Ectodermal cell (in vitro differentiated cells): Measurements from ENCODE around the gene DDR2.

ENCODE experiments used
- H3K27ac ChIP-seq: 2 replicates; pipeline ENCODE4 v1.7.0; 2013; ENCODE audit warnings: mild to moderate bottlenecking, low read depth, low read length; ENCODE audit not compliant: insufficient read depth, poor library complexity, severe bottlenecking
- H3K27me3 ChIP-seq: 2 replicates; pipeline ENCODE4 v1.7.0; 2013; ENCODE audit warnings: mild to moderate bottlenecking, low read length; ENCODE audit not compliant: insufficient read depth, control insufficient read depth, poor library complexity, severe bottlenecking
- H3K36me3 ChIP-seq: one replicate; pipeline ENCODE4 v1.7.0; 2013; ENCODE audit warnings: low read length; ENCODE audit not compliant: control insufficient read depth, insufficient read depth
- H3K4me1 ChIP-seq: one replicate; pipeline ENCODE4 v1.7.0; 2013; ENCODE audit warnings: low read length; ENCODE audit not compliant: control insufficient read depth, insufficient read depth
- H3K4me3 ChIP-seq: 2 replicates; pipeline ENCODE4 v1.7.0; 2013; ENCODE audit warnings: low read depth, low read length, control low read depth; ENCODE audit not compliant: insufficient read depth
- H3K9me3 ChIP-seq: 2 replicates; pipeline ENCODE4 v1.7.0; 2013; ENCODE audit warnings: mild to moderate bottlenecking, low read length, moderate library complexity; ENCODE audit not compliant: control insufficient read depth
- WGBS, 2 experiments: methylation state at CpG; one replicate each; pipeline ENCODE4 v1.1.7; 2013; ENCODE audit warnings: missing lambda C conversion rate in 2 of 2; 5-methylcytosine and 5-hydroxymethylcytosine counted together

DDR2 gene

GRCh38 chr1:162694911-162695310 is 62.6 kb downstream of the DDR2 start:
- Histone ChIP-seq H3K27ac (no peak overlapping the region), H3K4me1 (peaks cover 40% of the 10 kb centered on the region), H3K27me3 (no peaks in the 10 kb centered on the region), H3K9me3 (no peaks in the 10 kb centered on the region), H3K36me3 (no peaks in the 10 kb centered on the region), H3K4me3 (no peak overlapping the region)
- 95 to 97% methylated on average over 3 to 4 of the region's 4 CpGs for WGBS, 2 experiments

GRCh38 chr1:162695687-162696086 is 63.4 kb downstream of the DDR2 start:
- no peaks in the 10 kb centered on the region for H3K36me3 ChIP-seq
- 80 to 92% methylated on average over 1 of the region's 1 CpG for WGBS, 2 experiments
- H3K27ac ChIP-seq: no peak overlapping the region
- H3K4me1 ChIP-seq: peaks cover 38% of the 10 kb centered on the region
- H3K9me3 ChIP-seq: no peaks in the 10 kb centered on the region
- H3K27me3 ChIP-seq: no peaks in the 10 kb centered on the region
- H3K4me3 ChIP-seq: no peak overlapping the region

DNA sequence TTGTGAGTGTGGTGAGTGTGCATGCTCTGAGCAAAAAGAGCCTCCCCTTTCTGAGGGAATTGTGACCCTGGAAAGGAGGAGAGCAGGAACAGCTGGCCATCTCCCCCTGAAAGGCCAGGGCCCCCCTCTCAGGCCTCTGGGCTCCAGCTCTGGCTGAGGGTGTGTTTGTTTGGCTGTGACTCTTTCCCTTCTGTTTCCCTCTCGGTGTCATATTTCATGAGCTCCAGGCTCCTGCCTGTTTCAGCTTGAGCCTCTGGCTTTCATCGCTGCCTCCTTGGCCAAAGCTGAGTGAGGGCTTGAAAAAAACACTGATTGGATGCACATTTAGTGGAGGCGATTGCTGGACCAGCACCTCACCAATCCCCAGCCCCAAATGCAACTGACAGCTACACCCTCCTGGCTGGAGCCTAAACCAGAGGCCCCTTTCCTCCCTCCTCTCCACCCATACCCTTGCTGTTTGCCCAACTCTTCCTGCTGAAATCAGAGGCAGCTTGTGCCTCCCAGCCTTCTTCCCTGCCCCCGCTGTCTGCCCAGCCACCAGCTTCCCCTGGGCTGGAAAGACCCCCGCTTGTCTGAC is 64.1 kb downstream of the DDR2 start:
- peak overlapping the region; percentile 10 for H3K4me3 ChIP-seq

DNA sequence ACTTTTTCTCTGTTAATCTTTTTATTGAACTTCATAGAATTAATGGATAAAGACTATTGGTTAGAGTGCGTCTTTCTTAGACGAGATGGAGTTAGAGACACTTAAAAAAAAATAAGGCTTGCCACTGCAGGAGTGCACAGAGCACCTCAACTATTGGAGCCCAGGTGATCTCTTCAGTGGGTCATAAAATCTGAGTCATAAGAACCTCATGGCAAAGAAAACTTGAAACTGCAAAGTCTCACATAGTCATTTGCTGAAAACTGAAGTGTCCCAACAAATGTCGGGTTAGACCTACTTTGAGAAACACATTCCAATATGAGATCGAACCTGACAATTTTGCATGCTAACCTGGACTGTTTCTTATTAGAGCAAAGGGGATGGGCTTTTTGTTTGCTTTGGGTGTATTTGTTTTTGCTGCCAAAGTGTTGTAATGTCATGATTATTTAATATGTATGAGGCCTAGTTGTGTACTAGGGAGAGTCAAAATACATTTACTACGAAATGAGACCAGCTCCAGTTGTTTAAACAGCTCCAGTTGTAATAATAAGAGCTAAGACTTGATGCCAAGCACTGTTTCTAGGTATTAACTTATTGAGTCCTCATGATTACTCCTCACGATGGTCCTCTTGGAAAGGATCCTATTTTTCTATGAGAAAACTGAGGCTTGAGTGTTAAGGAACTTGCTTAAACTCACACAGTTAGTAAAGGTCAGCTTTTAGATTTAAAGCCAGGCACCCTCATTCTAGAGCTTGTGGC is 65.1 kb downstream of the DDR2 start:
- peak overlapping the region; percentile 76 for H3K27ac ChIP-seq
- no peak overlapping the region for H3K4me3 ChIP-seq
- H3K9me3 ChIP-seq: no peaks in the 10 kb centered on the region
- no peaks in the 10 kb centered on the region for H3K27me3 ChIP-seq
- WGBS, 2 experiments: 94 to 95% methylated on average over 6 of the region's 6 CpGs
- H3K4me1 ChIP-seq: peaks cover 33% of the 10 kb centered on the region
- no peaks in the 10 kb centered on the region for H3K36me3 ChIP-seq

More for the DNA sequence above, 64.1 kb downstream of the DDR2 start:
- Histone ChIP-seq H3K27ac (peak overlapping the region; percentile 76), H3K27me3 (no peaks in the 10 kb centered on the region), H3K4me1 (peaks cover 33% of the 10 kb centered on the region), H3K9me3 (no peaks in the 10 kb centered on the region), H3K36me3 (no peaks in the 10 kb centered on the region)
- 12 to 16% methylated on average over 5 of the region's 5 CpGs for WGBS, 2 experiments

DNA sequence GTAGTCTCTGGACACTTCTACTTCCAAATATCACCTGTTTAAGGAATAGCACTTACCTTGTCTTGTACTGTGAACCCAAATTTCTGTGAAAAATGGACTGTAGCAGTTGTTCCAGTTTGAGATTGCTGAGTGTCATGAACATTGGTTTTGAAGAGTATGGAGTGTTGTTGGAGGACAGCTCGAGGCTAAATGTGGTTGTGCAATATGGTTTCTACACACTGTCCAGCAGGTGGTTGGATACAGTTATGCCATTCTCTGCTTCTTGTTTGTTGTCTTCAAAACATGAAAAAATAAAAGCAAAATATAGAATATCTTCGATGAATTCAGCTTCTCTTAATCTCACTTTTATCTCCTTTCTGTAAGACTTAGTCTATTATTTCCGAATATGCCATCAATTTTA is 67.1 kb downstream of the DDR2 start:
- Histone ChIP-seq H3K36me3 (no peaks in the 10 kb centered on the region), H3K9me3 (no peaks in the 10 kb centered on the region), H3K27ac (no peak overlapping the region), H3K27me3 (no peaks in the 10 kb centered on the region), H3K4me1 (peaks cover 33% of the 10 kb centered on the region), H3K4me3 (no peak overlapping the region)
- 94 to 97% methylated on average over 3 of the region's 3 CpGs for WGBS, 2 experiments

DNA sequence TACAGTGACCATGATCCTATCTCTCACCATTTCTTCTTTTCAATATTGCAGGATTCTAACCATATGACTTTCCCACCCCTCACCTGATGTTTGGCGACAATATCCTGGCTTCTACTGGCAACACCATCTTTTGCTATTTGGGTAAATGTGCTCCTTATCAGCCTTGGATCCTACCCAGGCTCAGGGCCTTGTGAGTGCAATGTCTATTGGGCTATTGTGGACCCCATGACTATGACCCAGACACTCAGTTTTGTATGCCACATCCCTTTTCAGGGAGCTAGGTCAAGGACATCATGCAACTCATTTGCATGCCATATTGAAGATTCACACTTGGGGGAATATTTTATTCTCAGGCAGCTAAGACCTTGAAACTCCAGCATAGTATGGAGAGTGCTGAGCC is 67.9 kb downstream of the DDR2 start:
- H3K9me3 ChIP-seq: no peaks in the 10 kb centered on the region
- H3K27me3 ChIP-seq: no peaks in the 10 kb centered on the region
- H3K36me3 ChIP-seq: no peaks in the 10 kb centered on the region
- no peak overlapping the region for H3K4me3 ChIP-seq
- 93 to 94% methylated on average over 1 of the region's 1 CpG for WGBS, 2 experiments
- peaks cover 31% of the 10 kb centered on the region for H3K4me1 ChIP-seq
- H3K27ac ChIP-seq: no peak overlapping the region

GRCh38 chr1:162701286-162701685 is 69.0 kb downstream of the DDR2 start:
- H3K36me3 ChIP-seq: no peaks in the 10 kb centered on the region
- no peaks in the 10 kb centered on the region for H3K27me3 ChIP-seq
- H3K9me3 ChIP-seq: no peaks in the 10 kb centered on the region
- no peak overlapping the region for H3K4me3 ChIP-seq
- no peak overlapping the region for H3K27ac ChIP-seq
- WGBS, 2 experiments: 93 to 96% methylated on average over 1 of the region's 1 CpG
- peaks cover 23% of the 10 kb centered on the region for H3K4me1 ChIP-seq

- WGBS, 2 experiments: 95 to 97% methylated on average over 2 of the region's 2 CpGs
- H3K27me3 ChIP-seq: no peaks in the 10 kb centered on the region
- no peaks in the 10 kb centered on the region for H3K36me3 ChIP-seq
- H3K4me1 ChIP-seq: peaks cover 10% of the 10 kb centered on the region
- H3K27ac ChIP-seq: no peak overlapping the region
- no peak overlapping the region for H3K4me3 ChIP-seq
- no peaks in the 10 kb centered on the region for H3K9me3 ChIP-seq
Measured at GRCh38 chr1:162702628-162703027, 70.4 kb downstream of the DDR2 start.

DNA sequence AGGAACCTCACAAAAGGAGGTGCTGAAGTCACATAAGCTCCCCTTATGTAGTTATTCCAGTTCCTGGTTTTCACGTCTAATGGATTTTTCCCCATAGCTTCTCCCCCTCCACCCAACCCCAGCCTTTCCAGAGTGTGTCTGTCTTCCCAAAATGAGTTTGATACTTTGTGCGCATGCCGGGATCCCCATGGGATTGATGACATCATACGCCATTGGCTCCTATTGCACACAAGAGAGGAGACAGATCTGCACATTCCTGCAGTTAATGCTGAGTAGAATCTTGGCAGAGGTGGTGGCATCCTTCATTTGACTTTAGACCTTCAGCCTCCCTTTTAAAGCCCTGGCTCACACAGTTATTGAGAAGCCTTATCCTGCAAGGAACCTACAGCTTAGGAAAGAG is 71.4 kb downstream of the DDR2 start:
- no peaks in the 10 kb centered on the region for H3K36me3 ChIP-seq
- H3K4me1 ChIP-seq: peaks cover 3% of the 10 kb centered on the region
- H3K4me3 ChIP-seq: no peak overlapping the region
- WGBS, 2 experiments: 92 to 98% methylated on average over 4 of the region's 4 CpGs
- H3K9me3 ChIP-seq: no peaks in the 10 kb centered on the region
- no peak overlapping the region for H3K27ac ChIP-seq
- H3K27me3 ChIP-seq: no peaks in the 10 kb centered on the region

DNA sequence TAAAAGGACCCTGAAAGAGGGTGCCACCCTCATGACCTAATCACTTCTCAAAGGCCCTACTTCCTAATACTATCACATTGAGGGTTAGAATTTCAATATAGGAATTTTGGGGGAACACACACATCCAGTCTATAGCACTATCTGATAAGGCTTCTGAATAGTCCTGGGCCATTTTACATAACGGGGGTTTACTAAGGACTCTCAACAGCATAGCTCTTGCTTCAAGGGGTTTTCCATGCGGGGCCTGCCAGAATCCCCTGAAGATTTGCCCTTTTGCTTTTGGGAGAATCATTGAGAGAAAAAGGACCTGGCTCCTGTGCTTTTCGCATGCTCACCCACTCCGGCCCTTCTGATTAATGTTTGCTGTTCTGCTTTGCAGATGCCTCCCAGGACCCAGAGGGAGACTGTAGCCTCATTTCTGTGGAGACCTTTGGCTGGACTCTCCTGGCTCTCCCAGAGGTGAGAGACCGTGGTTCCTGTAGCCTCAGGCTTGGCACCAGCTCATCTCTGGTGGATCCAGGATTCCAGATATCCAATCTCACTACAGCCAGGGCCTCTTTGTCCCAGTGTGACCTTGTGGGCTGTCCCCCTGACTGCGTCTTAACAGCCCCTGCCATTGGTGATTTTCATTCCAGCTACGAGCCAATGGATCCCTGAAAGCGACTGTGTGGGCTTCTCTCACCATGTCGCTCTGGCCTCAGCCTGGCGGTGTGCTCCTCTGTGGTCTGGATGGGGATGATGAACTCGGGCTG is 72.6 kb downstream of the DDR2 start:
- H3K9me3 ChIP-seq: no peaks in the 10 kb centered on the region
- no peak overlapping the region for H3K4me3 ChIP-seq

More for the DNA sequence above, 72.6 kb downstream of the DDR2 start:
- H3K4me1 ChIP-seq: no peaks in the 10 kb centered on the region
- no peaks in the 10 kb centered on the region for H3K27me3 ChIP-seq
- 95 to 96% methylated on average over 11 of the region's 11 CpGs for WGBS, 2 experiments
- H3K36me3 ChIP-seq: no peaks in the 10 kb centered on the region
- H3K27ac ChIP-seq: no peak overlapping the region
